Stimulated activated CD8-positive, alpha-beta memory T cell treated with anti-CD3 and anti-CD28 coated beads, Interleukin-7, amount 100 ng/mL, for 48 hours (primary cell): ENCODE data around the gene UVSSA.
"Not testable (repeated sequence)": the region's sequence is repeated elsewhere in the genome, so short reads cannot be mapped to it uniquely, and the experiment has no call there.

Source experiments
- DNase-seq, 2 donors: peaks; one replicate each; pipeline ENCODE4 v3.0.0-alpha.2; 2020; ENCODE audit warnings: low read depth in 1 of 2; ENCODE audit errors: extremely low read depth in 1 of 2

The UVSSA gene

GRCh38 chr4:1393866-1394265 is 46.9 kb downstream of the UVSSA start:
- DNase-seq: no peak

GRCh38 chr4:1394554-1395388 is 47.8 kb downstream of the UVSSA start:
- not testable (repeated sequence) for DNase-seq

- DNase-seq: not testable (repeated sequence)
These were observed 48.4 kb downstream of the UVSSA start for GRCh38 chr4:1395389-1395820.

DNA sequence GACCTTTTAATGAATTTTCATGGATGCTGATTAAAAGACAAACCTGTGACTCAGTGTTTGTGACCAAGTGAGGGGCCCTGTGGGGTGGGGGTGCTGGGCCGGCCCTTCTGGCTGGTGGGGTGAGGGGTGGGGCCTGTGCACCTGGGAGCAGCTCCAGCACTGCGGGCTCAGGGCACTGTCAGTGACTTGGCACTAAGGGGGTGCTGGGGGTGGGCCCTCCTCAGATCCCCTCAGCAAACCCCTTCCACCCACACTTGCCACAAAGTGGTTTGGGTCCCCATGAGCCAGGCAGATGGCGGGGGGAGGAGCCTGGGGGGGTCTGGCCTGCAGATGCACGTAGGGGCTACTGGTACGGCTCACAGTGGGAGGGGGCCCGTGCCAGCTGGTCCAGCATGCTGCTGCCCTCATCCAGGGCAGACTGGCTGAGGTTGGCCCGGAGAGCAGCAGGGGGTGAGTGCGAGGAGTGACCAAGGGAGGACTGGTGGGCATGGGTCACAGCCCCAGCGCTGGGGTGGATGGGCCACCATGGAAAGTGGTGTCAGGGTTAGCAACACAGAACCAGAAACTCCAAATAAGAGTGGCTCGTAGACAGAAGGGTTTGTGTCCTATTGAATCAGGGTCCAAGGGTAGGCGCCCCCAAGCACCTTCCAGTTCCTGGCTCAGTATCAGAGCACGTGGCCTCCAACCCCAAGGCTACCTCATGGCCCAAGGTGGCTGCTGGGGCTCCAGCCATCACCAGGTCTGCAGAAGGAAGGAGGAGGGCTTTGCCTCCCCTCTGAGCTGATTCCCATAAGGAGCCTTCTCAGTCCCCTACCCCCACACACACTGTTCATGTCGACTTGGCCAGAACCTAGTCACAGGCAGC is 49.2 kb downstream of the UVSSA start:
- no peak for DNase-seq

DNA sequence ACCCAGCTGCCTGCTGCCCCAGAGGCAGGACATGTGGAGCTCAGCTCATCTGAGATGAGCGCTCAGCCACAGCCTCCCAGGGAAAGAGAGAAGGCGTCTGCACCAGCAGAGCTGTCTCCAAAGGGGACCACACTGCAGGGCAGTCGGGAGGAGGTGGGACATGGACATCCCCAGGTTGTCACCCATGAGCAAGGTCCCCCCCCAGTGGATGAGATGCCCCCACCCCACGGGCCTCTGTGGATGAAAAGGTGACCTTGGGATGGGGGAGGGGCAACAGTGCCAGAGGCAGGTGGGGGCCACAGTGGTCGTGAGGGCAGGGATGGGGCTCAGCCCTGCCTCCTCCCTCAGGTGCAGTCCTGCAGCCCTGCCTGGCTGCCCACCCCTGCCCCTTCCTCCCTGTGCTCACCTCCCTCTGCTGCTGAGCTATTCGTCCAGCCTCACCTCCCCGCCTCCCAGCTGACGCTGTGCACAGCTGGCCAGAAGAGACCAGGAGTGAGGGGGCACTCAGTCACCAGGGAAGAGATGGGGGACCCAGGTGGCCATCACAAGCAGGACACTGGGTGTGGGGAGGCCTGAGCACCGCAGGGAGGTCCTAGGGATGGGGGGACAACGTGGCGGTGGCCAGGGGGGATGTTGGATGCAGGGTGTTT is 49.9 kb downstream of the UVSSA start:
- DNase-seq: no peak

- DNase-seq: no peak
These were observed 51.9 kb downstream of the UVSSA start for GRCh38 chr4:1398681-1399507.

GRCh38 chr4:1399508-1400190 is 52.6 kb downstream of the UVSSA start:
- no peak for DNase-seq

DNA sequence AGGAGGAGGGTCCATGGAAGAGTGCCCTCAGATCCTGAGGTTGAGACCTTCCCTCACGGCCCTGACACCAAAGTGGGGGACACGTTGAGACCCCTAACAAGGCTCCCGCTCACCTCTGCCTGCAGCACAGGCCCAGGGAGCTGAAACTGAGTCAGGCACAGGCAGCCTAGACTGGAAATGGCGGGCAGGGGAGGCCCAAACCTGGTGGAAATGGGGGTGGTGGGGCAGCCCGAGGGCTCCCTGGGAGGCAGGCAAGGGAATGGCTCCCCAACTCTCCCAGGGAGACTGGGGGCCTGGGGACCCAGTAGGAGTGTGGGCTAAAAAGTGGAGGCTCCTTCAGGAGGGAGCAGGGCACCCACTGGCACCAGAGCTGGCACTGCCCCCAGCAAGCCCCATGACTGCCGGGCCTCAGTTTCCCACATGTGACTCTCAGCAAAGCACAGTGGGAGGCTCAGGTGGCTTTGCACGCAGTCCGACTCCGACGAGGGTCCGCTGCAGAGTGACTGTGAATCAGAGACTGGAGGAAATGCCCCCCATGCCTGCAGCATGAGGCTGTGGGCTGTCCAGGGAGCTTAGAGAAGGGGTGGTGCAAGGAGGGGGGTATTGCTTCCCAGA is 53.3 kb downstream of the UVSSA start:
- no peak for DNase-seq

GRCh38 chr4:1400831-1401408 is 53.9 kb downstream of the UVSSA start:
- DNase-seq: no peak

DNA sequence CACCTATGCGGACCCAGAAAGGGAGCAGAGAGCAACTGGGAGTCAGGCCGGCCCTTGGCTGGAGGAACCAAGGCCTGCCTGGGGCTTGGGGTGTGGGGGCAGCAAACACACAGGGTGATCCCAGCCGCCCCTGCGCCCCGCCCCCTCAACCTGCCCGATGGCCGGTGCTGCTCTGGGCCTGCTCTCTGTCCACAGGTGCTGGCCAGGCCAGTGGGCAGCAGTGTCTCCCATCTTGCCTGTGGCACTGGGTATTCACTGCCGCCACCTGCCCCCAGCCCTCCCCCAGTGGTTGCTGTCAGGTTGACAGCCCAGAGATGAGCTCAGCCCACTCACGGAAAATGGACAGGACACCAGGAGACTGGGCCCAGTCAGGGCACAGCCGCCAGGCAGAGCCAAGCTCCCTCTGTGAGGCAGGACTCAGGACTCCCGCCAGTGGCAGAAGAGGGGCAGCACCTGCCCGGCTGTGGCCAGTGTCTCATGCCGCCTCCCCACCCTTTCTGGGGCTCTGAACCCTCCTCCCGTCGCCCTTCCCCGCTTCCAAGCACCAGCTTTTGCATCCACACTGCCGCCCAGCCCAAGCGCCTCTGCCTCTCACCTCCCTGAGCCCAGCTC is 54.5 kb downstream of the UVSSA start:
- no peak for DNase-seq

DNA sequence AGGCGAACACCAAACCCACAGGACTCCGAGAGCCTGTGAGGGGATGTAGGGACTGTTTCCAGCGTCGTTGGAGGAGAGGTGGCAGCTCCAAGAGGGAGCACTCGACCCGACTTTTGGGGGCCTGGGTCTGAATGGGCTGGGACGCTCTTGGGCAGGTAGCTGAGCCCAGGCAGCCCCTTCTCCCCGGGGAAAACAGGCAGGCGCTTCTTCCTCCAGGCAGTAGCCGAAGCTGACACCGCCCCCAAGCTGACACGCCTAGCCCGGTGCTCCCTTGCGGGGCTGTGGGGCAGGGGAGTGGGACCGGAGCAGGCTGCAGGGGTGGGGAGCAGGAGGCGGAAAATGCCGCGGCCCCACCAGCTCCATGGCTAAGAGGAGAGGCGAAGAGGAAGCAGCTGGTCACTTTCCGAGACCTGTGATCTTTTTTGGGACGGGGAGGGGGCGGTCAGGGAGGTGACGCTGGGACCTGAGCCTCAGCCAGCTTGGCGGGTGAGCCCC is 55.1 kb downstream of the UVSSA start:
- DNase-seq: no peak

- DNase-seq: no peak
These were observed 55.6 kb downstream of the UVSSA start for GRCh38 chr4:1402516-1403091.

DNA sequence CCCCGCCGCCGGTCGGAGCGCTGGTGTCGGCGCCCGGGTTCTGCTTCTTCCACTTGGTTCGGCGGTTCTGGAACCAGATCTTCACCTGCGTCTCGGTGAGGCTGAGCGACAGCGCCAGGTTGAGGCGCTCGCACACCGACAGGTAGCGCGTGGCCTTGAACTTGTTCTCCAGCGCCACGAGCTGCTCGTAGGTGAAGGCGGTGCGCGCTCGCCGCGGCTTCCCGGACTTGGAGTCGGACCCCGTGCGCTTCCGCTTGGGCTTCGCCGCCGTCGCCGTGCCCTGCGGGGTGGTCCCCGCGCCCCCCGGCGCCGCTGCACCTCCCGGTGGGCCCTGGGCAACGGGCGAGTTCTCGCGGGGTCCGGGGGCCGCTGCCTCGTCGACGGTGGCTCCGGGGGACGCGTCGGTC is 56.2 kb downstream of the UVSSA start:
- DNase-seq: no peak

- no peak for DNase-seq
These were observed 56.9 kb downstream of the UVSSA start for GRCh38 chr4:1403591-1404572.

DNA sequence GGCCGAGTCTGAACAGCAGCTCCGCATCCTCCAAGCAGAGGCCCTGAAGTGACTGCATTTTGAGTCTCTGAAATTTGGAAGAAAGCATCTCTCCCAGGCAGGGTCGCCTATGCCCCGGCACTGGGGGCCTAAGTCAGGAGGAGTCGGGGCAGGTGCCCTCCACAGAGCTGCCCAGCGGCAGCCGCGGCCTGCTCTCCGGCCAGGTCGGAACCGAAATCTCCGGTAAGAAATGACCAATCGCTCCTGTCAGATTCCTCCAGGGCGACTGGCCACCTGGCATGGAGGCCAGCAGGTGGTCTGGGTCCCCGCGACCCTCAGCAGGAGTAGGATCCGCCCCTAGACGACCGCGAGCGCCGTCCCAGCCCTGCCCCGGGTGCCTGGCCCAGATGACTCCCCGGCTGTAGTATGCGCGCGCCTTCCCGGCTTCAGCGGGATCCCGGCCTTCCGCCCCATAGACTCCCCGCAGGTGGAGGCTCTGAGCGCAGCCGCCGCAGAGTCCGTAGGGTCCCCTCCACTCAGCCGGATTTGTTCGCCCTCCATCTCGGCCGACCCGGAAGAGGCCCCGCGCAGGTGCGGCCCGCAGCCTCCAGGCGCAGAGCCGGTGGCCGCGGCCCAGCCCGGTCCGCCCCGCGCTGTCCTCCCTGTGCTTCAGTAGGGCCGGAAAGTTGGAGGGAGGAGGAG is 57.7 kb downstream of the UVSSA start:
- DNase-seq: no peak

- DNase-seq: no peak
These were observed 58.2 kb downstream of the UVSSA start for GRCh38 chr4:1405254-1405635.
